ENCODE measurements around the gene CLINT1. TPM values are rescaled to one million over a fixed set of nuclear protein-coding genes. Genes with fewer than 3 reads are reported as not detected.

CLINT1 gene
- total RNA-seq, 4 donors from 2014 or later: 112 to 220 (median 136) TPM

DNA sequence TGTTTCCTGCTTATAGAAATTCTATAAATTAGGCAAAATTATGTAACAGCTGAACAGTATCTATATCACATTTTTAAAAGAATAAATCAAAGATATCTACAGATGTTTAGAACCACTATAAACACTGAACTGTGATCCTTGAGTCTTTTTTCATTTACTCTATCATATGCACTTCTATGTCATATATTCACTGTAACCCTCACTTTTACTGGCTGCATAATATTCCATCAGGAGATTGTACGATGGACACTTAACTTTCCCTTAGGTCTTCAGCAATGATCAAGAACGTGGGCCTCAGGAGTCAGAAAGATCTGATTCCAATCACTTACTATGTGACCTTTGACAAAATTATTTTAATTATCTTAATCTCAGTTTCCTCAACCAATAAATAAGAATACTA, 41.0 kb downstream of the CLINT1 start:
- peaks cover 22% of the 10 kb centered on the region for H3K4me1 ChIP-seq
- no peaks in the 10 kb centered on the region for H3K9me3 ChIP-seq
- H3K4me3 ChIP-seq: no peak overlapping the region
- H3K27ac ChIP-seq: no peak overlapping the region
- DNase-seq (ENCODE audit: low spot score in 2 of 2): no peak
- TF ChIP-seq, protein P1, sequence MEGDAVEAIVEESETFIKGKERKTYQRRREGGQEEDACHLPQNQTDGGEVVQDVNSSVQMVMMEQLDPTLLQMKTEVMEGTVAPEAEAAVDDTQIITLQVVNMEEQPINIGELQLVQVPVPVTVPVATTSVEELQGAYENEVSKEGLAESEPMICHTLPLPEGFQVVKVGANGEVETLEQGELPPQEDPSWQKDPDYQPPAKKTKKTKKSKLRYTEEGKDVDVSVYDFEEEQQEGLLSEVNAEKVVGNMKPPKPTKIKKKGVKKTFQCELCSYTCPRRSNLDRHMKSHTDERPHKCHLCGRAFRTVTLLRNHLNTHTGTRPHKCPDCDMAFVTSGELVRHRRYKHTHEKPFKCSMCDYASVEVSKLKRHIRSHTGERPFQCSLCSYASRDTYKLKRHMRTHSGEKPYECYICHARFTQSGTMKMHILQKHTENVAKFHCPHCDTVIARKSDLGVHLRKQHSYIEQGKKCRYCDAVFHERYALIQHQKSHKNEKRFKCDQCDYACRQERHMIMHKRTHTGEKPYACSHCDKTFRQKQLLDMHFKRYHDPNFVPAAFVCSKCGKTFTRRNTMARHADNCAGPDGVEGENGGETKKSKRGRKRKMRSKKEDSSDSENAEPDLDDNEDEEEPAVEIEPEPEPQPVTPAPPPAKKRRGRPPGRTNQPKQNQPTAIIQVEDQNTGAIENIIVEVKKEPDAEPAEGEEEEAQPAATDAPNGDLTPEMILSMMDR (IDR thresholded peaks at IDR 0.05): no peak
- TF ChIP-seq POLR2A (IDR thresholded peaks at IDR 0.05) (no peak), POLR2AphosphoS5 (IDR thresholded peaks at IDR 0.05) (no peak), EP300 (IDR thresholded peaks at IDR 0.05) (no peak)
- peaks cover 16% of the 10 kb centered on the region for H3K36me3 ChIP-seq
- no peaks in the 10 kb centered on the region for H3K27me3 ChIP-seq
- WGBS: 99% methylated on average over 2 of the region's 2 CpGs

DNA sequence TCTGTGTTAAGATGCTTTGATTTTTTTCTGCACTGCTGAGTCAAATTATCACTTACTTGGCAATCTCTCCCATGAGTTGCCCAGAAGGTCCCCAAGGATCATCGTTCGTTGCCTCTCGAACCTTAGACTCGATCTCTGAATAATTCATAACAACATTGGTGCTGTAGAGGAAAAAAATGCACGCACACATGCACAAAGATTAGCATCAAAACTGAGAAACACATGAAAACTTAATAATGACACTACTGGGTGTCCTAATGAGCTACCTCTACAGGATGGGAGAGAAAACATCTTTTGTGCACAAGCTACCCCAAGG, 41.6 kb downstream of the CLINT1 start:
- 69% methylated on average over 5 of the region's 5 CpGs for WGBS
- H3K9me3 ChIP-seq: no peaks in the 10 kb centered on the region
- no peak overlapping the region for H3K27ac ChIP-seq
- H3K4me3 ChIP-seq: no peak overlapping the region
- TF ChIP-seq POLR2AphosphoS5 (IDR thresholded peaks at IDR 0.05): no peak
- no peak for TF ChIP-seq POLR2A (IDR thresholded peaks at IDR 0.05)
- no peak for TF ChIP-seq EP300 (IDR thresholded peaks at IDR 0.05)
- TF ChIP-seq, protein P1 (IDR thresholded peaks at IDR 0.05): no peak
- no peak for DNase-seq (ENCODE audit: low spot score in 2 of 2)
- H3K27me3 ChIP-seq: no peaks in the 10 kb centered on the region
- peaks cover 22% of the 10 kb centered on the region for H3K4me1 ChIP-seq
- peaks cover 21% of the 10 kb centered on the region for H3K36me3 ChIP-seq

DNA sequence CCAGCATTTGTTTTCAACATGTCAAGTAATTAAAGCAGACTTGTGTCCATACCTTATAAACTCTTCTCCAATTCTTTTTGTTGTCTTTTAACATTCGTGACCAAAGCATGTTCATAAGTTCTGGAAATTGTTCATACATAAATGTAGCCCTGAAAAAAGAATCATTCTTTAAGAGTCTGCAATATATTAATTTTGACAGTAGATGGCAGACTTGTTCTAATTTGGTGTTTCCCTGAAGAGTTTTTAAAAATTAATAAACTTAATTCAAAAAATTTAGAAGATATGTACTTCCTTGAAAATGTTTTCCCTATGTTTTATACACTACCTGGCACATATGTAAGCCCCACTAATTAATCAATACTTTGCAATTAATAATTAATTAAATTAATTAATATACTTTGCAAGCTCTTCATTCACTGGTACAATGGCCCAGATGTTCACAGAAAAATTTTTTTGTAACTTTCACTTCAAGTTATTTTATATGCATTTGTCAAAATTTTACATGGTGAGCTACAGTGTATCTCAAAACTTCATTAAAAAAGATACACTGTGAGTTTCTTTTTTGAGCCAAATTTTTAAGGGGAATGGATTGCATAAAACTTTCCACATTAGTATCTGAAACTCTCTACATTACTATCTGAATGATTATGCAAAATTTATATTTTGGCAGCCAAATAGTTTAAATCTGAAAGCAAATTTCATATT, 42.1 kb downstream of the CLINT1 start:
- peaks cover 22% of the 10 kb centered on the region for H3K4me1 ChIP-seq
- no peaks in the 10 kb centered on the region for H3K9me3 ChIP-seq
- TF ChIP-seq POLR2A (IDR thresholded peaks at IDR 0.05): no peak
- TF ChIP-seq, protein P1 (IDR thresholded peaks at IDR 0.05): peak; percentile 45 to 50
- peaks cover 27% of the 10 kb centered on the region for H3K36me3 ChIP-seq
- WGBS: 23% methylated on average over 1 of the region's 1 CpG
- no peaks in the 10 kb centered on the region for H3K27me3 ChIP-seq
- H3K4me3 ChIP-seq: no peak overlapping the region
- no peak for DNase-seq (ENCODE audit: low spot score in 2 of 2)
- no peak overlapping the region for H3K27ac ChIP-seq

DNA sequence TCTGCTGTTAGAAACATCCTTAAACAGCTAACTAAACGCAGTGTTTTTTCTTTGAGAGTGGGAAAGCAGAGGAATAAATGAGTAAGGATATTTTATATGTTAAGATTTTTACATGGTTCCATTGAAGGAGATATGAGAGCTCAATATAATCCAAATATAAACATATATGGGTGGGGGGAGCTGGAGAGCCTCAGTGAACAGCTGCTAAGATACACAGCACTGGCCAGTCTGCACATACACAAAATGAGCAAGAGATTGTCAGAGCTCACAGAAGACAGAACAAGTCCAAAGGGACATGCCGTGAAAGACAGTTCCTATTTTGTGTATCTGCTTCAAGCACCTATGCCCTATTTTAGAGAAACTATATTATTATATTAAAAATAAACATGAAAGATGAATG, 46.9 kb downstream of the CLINT1 start:
- 93% methylated on average over 2 of the region's 2 CpGs for WGBS
- Histone ChIP-seq H3K4me3 (no peak overlapping the region), H3K27ac (no peak overlapping the region), H3K4me1 (no peaks in the 10 kb centered on the region), H3K9me3 (no peaks in the 10 kb centered on the region), H3K27me3 (no peaks in the 10 kb centered on the region), H3K36me3 (peaks cover 57% of the 10 kb centered on the region)
- TF ChIP-seq EP300 (IDR thresholded peaks at IDR 0.05) (no peak), POLR2A (IDR thresholded peaks at IDR 0.05) (no peak), POLR2AphosphoS5 (IDR thresholded peaks at IDR 0.05) (no peak)
- TF ChIP-seq, protein P1 (IDR thresholded peaks at IDR 0.05): no peak
- DNase-seq (ENCODE audit: low spot score in 2 of 2): no peak

DNA sequence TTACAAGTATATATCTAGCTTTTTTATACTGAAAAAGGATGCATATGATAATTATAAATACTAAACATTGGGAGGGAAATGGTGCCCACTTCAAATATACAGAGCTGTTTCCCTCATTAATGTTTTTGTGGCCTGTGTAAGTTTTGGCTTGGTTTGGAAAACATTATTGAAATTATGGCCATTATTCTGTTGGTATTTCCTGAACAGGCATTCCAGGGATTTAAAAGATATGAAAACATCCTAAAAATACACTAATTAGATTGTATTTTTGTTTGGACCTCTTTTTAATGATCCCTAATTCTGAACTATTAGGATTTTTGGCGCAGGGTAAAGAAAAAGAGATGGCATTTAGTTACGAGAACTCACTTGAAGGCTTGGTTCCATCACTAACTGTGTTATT, 50.9 kb downstream of the CLINT1 start:
- 71% methylated on average over 2 of the region's 2 CpGs for WGBS

DNA sequence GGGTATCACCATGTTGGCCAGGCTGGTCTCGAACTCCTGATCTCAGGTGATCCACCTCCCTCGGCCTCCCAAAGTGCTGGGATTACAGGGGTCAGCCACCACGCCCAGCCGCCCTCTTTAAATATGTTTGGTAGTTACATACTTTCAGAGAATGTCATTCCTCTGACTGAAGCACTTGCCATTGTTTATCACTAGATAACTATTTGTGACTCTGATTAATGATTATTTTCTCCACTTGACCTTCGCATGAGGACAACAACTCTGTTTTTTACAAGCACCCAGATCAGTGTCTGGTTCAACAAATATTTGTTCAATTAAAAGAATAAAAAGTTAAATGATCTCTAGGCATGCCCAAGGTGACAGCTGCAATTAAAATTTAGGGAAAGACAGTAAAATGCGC, 56.2 kb downstream of the CLINT1 start:
- H3K4me1 ChIP-seq: no peaks in the 10 kb centered on the region
- DNase-seq (ENCODE audit: low spot score in 2 of 2): no peak
- no peak overlapping the region for H3K27ac ChIP-seq
- H3K4me3 ChIP-seq: no peak overlapping the region
- WGBS: 97% methylated on average over 6 of the region's 6 CpGs
- TF ChIP-seq POLR2AphosphoS5 (IDR thresholded peaks at IDR 0.05) (no peak), POLR2A (IDR thresholded peaks at IDR 0.05) (no peak), EP300 (IDR thresholded peaks at IDR 0.05) (no peak)
- TF ChIP-seq, protein P1 (IDR thresholded peaks at IDR 0.05): no peak
- H3K9me3 ChIP-seq: no peaks in the 10 kb centered on the region
- H3K27me3 ChIP-seq: no peaks in the 10 kb centered on the region
- peaks cover 48% of the 10 kb centered on the region for H3K36me3 ChIP-seq

More for the DNA sequence above, 50.9 kb downstream of the CLINT1 start:
- Histone ChIP-seq H3K36me3 (peaks cover 78% of the 10 kb centered on the region), H3K27ac (no peak overlapping the region), H3K4me3 (no peak overlapping the region), H3K4me1 (no peaks in the 10 kb centered on the region), H3K9me3 (no peaks in the 10 kb centered on the region), H3K27me3 (no peaks in the 10 kb centered on the region)
- DNase-seq (ENCODE audit: low spot score in 2 of 2): no peak
- no peak for TF ChIP-seq POLR2A (IDR thresholded peaks at IDR 0.05)
- TF ChIP-seq EP300 (IDR thresholded peaks at IDR 0.05): no peak

Data from suprapubic skin (tissue), 4 donors.